DOHH2 (cell line): ENCODE results near the gene GLI3.

Source experiments
- CTCF ChIP-seq: fragments of 200-600 bp; sonication (generic); IDR thresholded peaks from one replicate; pipeline ENCODE4 v1.5.1; 2014; ENCODE audit warnings: antibody characterized with exemption, mild to moderate bottlenecking, low read depth, low read length; ENCODE audit not compliant: poor library complexity, severe bottlenecking
- EZH2phosphoT487 ChIP-seq: fragments of 200-600 bp; sonication (generic); IDR thresholded peaks from 2 replicates; pipeline ENCODE4 v1.6.1; 2017; ENCODE audit warnings: borderline replicate concordance, mild to moderate bottlenecking, antibody characterized with exemption, low read length, moderate library complexity, mixed read lengths

- TF ChIP-seq CTCF (no peak), EZH2phosphoT487 (no peak)
Measured at GRCh38 chr7:42025635-42026375, 211.2 kb downstream of the GLI3 start.
